DMS153 (cell line): ENCODE data around the gene SORT1.

Experiments
- DNase-seq: peaks from one replicate; lab custom pipeline; 2025; lab: John Stamatoyannopoulos, UW

Gene SORT1

DNA sequence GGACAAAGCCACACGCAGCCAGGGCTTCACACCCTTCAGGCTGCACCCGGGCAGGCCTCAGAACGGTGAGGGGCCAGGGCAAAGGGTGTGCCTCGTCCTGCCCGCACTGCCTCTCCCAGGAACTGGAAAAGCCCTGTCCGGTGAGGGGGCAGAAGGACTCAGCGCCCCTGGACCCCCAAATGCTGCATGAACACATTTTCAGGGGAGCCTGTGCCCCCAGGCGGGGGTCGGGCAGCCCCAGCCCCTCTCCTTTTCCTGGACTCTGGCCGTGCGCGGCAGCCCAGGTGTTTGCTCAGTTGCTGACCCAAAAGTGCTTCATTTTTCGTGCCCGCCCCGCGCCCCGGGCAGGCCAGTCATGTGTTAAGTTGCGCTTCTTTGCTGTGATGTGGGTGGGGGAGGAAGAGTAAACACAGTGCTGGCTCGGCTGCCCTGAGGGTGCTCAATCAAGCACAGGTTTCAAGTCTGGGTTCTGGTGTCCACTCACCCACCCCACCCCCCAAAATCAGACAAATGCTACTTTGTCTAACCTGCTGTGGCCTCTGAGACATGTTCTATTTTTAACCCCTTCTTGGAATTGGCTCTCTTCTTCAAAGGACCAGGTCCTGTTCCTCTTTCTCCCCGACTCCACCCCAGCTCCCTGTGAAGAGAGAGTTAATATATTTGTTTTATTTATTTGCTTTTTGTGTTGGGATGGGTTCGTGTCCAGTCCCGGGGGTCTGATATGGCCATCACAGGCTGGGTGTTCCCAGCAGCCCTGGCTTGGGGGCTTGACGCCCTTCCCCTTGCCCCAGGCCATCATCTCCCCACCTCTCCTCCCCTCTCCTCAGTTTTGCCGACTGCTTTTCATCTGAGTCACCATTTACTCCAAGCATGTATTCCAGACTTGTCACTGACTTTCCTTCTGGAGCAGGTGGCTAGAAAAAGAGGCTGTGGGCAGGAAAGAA lies 122.9 kb downstream of the SORT1 start:
- no peak for DNase-seq

- no peak for DNase-seq
Measured at GRCh38 chr1:109273570-109274288, 124.0 kb downstream of the SORT1 start.

GRCh38 chr1:109272831-109273547 lies 124.7 kb downstream of the SORT1 start:
- DNase-seq = no peak

- DNase-seq = no peak
Measured at GRCh38 chr1:109272021-109272799, 125.5 kb downstream of the SORT1 start.

DNA sequence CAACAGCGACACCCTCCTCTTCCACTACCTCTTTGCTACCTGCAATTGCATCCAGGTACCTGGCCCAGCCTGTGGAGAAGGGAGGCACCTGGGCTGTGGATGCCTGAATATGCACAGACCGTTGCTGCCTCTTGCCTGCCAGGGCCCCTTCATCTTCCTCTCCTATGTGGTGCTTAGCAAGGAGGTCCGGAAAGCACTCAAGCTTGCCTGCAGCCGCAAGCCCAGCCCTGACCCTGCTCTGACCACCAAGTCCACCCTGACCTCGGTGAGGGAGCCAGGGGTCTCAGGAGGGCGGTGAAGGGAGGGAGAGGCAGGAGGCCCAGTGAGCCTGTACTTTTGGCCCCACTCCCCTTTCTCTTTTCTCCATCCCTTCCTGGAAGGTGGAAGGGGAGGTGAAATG lies 126.3 kb downstream of the SORT1 start:
- no peak for DNase-seq

DNA sequence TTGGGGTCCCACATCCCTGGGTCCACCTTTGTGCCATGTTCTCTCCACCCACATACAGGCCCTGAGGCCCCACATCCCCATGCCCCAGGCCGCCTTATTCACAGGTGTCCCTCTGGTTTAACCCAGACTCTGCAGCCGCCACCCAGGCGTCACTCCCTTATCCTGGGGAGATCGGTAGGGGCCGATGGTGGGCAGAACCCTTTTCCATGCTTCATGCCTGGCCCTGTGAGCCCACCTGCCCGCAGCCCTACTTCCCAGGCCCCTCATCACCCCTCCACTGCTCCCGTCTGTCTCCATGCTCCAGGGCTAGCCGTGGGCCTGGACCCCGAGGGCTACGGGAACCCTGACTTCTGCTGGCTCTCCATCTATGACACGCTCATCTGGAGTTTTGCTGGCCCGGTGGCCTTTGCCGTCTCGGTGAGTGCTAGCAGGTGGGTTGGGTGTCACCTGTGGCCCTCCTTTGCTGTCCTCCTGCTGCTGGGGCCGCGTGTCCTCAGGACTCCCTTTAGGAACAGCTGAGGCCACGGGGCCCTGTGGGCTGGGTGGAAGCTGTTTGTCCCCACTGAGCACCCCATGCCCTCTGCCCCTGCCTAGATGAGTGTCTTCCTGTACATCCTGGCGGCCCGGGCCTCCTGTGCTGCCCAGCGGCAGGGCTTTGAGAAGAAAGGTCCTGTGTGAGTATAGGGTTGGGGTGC lies 126.9 kb downstream of the SORT1 start:
- no peak for DNase-seq

DNA sequence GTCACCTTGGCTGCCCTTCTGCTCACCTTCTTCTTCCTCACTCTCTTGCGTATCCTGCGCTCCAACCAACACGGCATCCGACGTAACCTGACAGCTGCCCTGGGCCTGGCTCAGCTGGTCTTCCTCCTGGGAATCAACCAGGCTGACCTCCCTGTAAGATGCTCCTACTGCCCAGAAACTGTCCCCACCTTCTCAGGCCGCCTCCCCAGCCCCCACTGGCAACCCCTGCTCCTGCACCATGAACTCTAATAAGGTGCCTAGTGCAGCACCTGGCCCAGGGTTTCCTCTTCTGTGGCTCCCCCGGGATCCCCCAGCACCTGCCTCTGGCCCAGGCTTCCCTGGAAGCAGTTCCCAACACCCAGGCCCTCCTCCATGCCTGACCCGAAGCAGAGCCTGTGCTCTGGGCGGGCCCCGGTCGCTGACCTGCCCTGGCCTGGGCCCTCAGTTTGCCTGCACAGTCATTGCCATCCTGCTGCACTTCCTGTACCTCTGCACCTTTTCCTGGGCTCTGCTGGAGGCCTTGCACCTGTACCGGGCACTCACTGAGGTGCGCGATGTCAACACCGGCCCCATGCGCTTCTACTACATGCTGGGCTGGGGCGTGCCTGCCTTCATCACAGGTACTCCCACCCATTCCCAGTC lies 127.6 kb downstream of the SORT1 start:
- DNase-seq = no peak

DNA sequence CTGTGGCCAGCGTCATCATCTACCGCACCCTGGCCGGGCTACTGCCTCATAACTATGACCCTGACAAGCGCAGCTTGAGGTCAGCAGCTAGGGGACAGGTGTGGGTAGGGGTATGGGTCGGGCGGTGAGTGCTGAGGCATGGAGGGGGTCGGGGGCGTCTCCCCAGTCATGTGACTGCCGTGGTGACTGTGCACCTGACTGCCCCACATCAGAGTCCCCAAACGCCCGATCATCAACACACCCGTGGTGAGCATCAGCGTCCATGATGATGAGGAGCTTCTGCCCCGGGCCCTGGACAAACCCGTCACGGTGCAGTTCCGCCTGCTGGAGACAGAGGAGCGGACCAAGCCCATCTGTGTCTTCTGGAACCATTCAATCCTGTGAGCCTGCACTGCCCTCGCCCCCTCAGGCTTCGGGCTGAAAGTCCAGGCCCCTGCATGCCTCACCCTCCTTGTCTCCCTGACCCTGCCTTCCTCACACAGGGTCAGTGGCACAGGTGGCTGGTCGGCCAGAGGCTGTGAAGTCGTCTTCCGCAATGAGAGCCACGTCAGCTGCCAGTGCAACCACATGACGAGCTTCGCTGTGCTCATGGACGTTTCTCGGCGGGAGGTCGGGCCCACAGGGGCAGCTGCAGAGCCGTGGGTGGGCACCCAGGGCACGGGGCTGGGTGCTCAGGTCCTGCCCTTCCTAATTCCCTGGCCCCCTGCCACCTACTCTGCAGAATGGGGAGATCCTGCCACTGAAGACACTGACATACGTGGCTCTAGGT lies 128.3 kb downstream of the SORT1 start:
- no peak for DNase-seq

DNA sequence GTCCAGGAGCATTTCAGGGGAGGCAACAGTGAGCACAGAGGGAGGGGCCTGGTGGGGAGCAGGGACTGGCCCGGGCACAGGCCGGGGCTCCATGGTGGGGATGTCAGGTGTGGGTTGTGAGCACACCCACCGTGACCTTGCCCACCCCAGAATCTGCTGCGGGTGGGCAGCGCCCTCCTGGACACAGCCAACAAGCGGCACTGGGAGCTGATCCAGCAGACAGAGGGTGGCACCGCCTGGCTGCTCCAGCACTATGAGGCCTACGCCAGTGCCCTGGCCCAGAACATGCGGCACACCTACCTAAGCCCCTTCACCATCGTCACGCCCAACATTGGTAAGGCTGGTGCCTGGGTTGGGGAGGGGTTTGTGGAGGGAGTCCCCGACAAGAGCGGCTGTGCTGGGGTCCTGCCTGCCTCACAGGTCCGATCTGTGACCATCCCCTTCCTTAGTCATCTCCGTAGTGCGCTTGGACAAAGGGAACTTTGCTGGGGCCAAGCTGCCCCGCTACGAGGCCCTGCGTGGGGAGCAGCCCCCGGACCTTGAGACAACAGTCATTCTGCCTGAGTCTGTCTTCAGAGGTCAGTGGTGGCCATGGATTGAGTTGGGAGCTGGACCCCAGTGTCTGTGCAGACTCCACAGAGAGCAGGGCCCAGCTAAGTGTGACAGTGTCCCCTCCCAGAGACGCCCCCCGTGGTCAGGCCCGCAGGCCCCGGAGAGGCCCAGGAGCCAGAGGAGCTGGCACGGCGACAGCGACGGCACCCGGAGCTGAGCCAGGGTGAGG lies 129.1 kb downstream of the SORT1 start:
- DNase-seq = no peak

GRCh38 chr1:109267743-109268300 lies 129.9 kb downstream of the SORT1 start:
- no peak for DNase-seq

- no peak for DNase-seq
Measured at GRCh38 chr1:109266965-109267364, 130.8 kb downstream of the SORT1 start.

DNA sequence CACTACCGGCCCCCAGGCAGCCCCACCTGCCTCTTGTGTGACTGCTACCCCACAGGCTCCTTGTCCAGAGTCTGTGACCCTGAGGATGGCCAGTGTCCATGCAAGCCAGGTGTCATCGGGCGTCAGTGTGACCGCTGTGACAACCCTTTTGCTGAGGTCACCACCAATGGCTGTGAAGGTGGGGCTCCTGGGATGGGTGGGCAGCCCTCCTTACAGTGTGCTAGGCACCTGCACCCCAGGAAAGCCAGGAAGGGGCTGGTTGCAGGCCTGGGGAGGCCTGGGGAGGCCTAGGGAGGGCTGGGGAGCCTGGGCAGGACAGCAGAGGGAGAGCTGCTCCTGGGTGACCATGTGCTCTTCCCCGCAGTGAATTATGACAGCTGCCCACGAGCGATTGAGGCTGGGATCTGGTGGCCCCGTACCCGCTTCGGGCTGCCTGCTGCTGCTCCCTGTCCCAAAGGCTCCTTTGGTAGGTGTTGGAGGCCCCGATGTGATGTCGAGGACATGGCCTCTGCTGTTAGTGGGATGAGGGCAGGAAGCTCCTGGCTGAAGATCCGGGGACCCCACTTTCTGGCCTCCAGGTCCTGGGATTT lies 131.9 kb downstream of the SORT1 start:
- DNase-seq = no peak

DNA sequence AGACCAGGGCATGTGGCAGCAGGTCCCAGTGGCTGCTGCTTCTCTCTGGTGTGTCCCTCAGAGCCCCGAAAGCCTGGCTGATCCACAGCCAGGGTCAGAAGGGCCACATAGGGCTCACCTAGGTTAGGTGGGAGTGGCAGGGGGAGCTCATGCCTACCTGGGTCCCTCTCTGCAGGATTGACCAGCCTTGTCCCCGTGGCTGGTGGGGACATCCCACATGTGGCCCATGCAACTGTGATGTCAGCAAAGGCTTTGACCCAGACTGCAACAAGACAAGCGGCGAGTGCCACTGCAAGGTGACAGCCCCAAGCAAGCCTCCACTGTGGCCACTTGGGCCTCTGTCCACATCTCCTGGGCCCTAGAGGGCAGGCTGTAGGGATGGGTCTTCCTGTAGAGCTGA lies 132.7 kb downstream of the SORT1 start:
- DNase-seq = no peak

GRCh38 chr1:109264379-109264755 lies 133.4 kb downstream of the SORT1 start:
- no peak for DNase-seq

DNA sequence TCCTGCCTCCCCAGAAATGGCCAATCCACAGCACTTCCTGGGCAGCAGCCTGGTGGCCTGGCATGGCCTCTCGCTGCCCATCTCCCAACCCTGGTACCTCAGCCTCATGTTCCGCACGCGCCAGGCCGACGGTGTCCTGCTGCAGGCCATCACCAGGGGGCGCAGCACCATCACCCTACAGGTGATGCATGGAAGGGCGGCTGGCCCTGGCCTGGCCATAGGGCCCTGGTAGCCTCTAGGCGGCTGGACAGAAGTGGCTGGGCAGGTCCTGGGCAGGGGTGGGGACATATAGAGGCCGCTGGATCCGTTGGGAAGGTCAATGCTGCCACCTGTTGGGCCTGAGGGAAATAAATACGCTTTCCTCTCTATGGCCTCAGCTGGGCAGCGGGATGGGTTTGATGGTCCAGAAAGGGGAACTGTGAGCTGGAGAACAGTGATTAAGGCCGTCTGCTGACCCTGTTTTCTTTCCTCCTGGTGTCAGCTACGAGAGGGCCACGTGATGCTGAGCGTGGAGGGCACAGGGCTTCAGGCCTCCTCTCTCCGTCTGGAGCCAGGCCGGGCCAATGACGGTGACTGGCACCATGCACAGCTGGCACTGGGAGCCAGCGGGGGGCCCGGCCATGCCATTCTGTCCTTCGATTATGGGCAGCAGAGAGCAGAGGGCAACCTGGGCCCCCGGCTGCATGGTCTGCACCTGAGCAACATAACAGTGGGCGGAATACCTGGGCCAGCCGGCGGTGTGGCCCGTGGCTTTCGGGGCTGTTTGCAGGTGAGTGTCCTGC lies 133.9 kb downstream of the SORT1 start:
- peak; percentile 93 for DNase-seq

DNA sequence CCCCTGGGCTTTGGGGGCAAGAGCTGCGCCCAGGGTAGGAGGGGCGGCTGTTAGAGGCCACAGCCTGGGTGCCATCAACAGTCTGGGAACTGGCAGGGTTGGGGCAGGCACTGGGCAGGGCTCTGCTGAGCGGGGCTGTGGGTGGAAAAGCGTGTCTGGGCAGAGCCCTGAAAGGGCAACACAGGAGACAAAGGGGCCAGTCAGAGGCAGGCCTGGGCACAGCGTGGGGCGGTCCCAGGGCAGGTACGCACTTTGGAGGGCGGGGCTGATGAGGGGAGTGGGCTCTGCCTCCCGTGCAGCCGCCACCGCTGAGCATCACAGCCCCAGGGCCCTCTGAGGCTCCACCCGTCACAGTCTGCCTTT lies 134.5 kb downstream of the SORT1 start:
- DNase-seq = peak; percentile 93

DNA sequence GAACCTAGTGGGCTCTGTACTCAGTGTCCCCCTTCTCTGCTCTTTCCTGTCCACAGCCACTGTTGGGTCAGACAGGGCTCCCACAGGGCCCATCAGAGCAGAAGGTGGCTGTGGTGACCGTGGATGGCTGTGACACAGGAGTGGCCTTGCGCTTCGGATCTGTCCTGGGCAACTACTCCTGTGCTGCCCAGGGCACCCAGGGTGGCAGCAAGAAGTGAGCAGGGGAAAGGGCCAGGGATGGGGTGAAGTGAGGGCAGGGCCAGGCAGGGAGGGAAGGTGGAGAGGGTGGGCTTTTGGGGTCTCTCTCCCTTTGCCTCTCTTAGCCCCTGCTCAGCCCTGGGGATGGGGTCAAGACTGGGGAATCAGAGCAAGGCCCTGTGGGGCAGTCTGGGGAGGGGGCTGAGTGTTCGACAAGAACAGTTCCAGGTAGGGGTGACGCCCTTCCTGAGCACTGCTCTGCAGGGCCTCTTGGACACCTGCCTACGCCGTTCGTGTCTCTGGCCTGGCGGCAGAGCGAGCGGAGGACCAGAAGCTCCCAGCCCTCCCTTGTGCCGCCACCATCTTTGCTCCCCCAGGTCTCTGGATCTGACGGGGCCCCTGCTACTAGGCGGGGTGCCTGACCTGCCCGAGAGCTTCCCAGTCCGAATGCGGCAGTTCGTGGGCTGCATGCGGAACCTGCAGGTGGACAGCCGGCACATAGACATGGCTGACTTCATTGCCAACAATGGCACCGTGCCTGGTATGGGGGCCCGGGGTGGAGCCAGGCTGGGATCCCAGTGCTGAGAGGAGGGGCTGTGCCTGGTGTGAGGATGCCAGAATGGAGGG lies 135.3 kb downstream of the SORT1 start:
- DNase-seq = no peak
